Measurements from ENCODE around the gene PRDM12. TPM values are rescaled to one million over a fixed set of nuclear protein-coding genes. Genes with fewer than 3 reads are reported as not detected.

PRDM12 gene
- total RNA-seq, 4 donors from 2014 or later: not detected

GRCh38 chr9:130651221-130651620 lies 13.2 kb upstream of the PRDM12 start:
- TF ChIP-seq CTCF (IDR thresholded peaks at IDR 0.05): no peak
- DNase-seq (ENCODE audit: low spot score): no peak
- ATAC-seq (ENCODE audit: low FRiP score): no peak

- no peak for ATAC-seq (ENCODE audit: low FRiP score)
- DNase-seq (ENCODE audit: low spot score): no peak
- TF ChIP-seq CTCF (IDR thresholded peaks at IDR 0.05): no peak
These were observed 12.6 kb upstream of the PRDM12 start for GRCh38 chr9:130651752-130652151.

- no peak for DNase-seq (ENCODE audit: low spot score)
- no peak for ATAC-seq (ENCODE audit: low FRiP score)
- no peak for TF ChIP-seq CTCF (IDR thresholded peaks at IDR 0.05)
These were observed 9.5 kb upstream of the PRDM12 start for GRCh38 chr9:130654879-130655278.

GRCh38 chr9:130658893-130659698 lies 5.3 kb upstream of the PRDM12 start:
- no peak for TF ChIP-seq CTCF (IDR thresholded peaks at IDR 0.05)
- no peak for ATAC-seq (ENCODE audit: low FRiP score)
- DNase-seq (ENCODE audit: low spot score): no peak

- no peak for TF ChIP-seq CTCF (IDR thresholded peaks at IDR 0.05)
- DNase-seq (ENCODE audit: low spot score) (no peak), ATAC-seq (ENCODE audit: low FRiP score) (no peak)
These were observed 4.6 kb upstream of the PRDM12 start for GRCh38 chr9:130659699-130660248.

GRCh38 chr9:130660326-130660682 lies 4.1 kb upstream of the PRDM12 start:
- no peak for ATAC-seq (ENCODE audit: low FRiP score)
- no peak for DNase-seq (ENCODE audit: low spot score)
- no peak for TF ChIP-seq CTCF (IDR thresholded peaks at IDR 0.05)

Measured in omental fat pad (tissue), 4 donors.